ENCODE measurements around the gene MICAL2. TPM values are rescaled to one million over a fixed set of nuclear protein-coding genes. Genes with fewer than 3 reads are reported as not detected.

Gene MICAL2
- total RNA-seq, 1 experiment from 2014 or later, result 151 TPM

GRCh38 chr11:12280838-12281565, 170.6 kb downstream of the MICAL2 start:
- Mint-ChIP-seq H3K9me3 (ENCODE audit: unreplicated experiment) (no peaks in the 10 kb centered on the region), H3K27ac (ENCODE audit: low read depth, unreplicated experiment) (no peak overlapping the region), H3K4me1 (ENCODE audit: insufficient read depth, unreplicated experiment) (peaks cover 24% of the 10 kb centered on the region), H3K36me3 (ENCODE audit: insufficient read depth, unreplicated experiment) (peaks cover 6% of the 10 kb centered on the region), H3K27me3 (ENCODE audit: insufficient read depth, unreplicated experiment) (no peaks in the 10 kb centered on the region), H3K4me3 (ENCODE audit: unreplicated experiment) (no peak overlapping the region)
- ChIA-PET CTCF (interaction anchor here (0.6 to 16.6 kb wide), 42 partner anchors 10 to 493 kb away, joined by 3 to 314 read pairs (median 5); partner anchors contain the start of gene MICAL2), POLR2A (interaction anchor here (0.6 to 3.6 kb wide), 6 partner anchors 121 to 237 kb away, joined by 3 to 13 read pairs (median 4); no protein-coding TSS in a partner anchor)
- no TSS peak for BruUV-seq (replicated peaks)
- intact Hi-C loops (cut with micrococcal nuclease), result loop anchor here (1.0 to 5.0 kb wide), 4 partner anchors 44 to 193 kb away; no protein-coding TSS in a partner anchor
- no peak for DNase-seq (ENCODE audit: unreplicated experiment)
- TF ChIP-seq CTCF (IDR thresholded peaks at IDR 0.05; ENCODE audit: unreplicated experiment), result no peak

GRCh38 chr11:12281571-12282478, 171.4 kb downstream of the MICAL2 start:
- H3K9me3 Mint-ChIP-seq (ENCODE audit: unreplicated experiment), result no peaks in the 10 kb centered on the region
- ChIA-PET POLR2A (interaction anchor here (0.6 to 3.6 kb wide), 9 partner anchors 122 to 1473 kb away, joined by 3 to 13 read pairs (median 4); no protein-coding TSS in a partner anchor), CTCF (interaction anchor here (0.6 to 16.6 kb wide), 44 partner anchors 10 to 808 kb away, joined by 3 to 314 read pairs (median 5); partner anchors contain the start of gene MICAL2)
- no TSS peak for BruUV-seq (replicated peaks)
- no peak overlapping the region for H3K4me3 Mint-ChIP-seq (ENCODE audit: unreplicated experiment)
- intact Hi-C loops (cut with micrococcal nuclease), result loop anchor here (1.0 to 5.0 kb wide), 7 partner anchors 45 to 483 kb away; no protein-coding TSS in a partner anchor
- peaks cover 6% of the 10 kb centered on the region for H3K36me3 Mint-ChIP-seq (ENCODE audit: insufficient read depth, unreplicated experiment)
- no peak overlapping the region for H3K27ac Mint-ChIP-seq (ENCODE audit: low read depth, unreplicated experiment)
- peaks cover 31% of the 10 kb centered on the region for H3K4me1 Mint-ChIP-seq (ENCODE audit: insufficient read depth, unreplicated experiment)
- TF ChIP-seq CTCF (IDR thresholded peaks at IDR 0.05; ENCODE audit: unreplicated experiment), result peak; percentile 95
- no peaks in the 10 kb centered on the region for H3K27me3 Mint-ChIP-seq (ENCODE audit: insufficient read depth, unreplicated experiment)
- DNase-seq (ENCODE audit: unreplicated experiment), result peak; percentile 83

DNA sequence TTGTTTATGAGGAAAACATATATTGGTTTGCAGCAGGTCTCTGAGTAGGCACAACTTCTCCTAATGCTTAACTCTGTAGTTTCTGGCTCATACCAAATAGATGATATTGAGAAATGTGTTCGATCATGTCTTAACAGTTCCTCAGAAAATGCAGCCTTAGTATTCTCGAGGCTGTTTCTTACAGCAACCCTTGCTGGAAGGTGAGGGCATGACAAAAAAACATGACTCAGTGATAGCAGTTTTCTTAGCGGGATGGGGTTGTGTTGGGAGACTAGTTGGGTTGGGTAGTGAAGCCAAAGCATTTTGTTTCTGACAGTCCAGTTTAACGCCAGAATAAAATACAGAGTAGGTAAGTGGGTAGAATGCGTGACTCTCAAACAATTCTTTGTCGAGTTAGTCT, 172.3 kb downstream of the MICAL2 start:
- Mint-ChIP-seq H3K4me1 (ENCODE audit: insufficient read depth, unreplicated experiment) (peaks cover 40% of the 10 kb centered on the region), H3K27me3 (ENCODE audit: insufficient read depth, unreplicated experiment) (no peaks in the 10 kb centered on the region), H3K4me3 (ENCODE audit: unreplicated experiment) (no peak overlapping the region), H3K36me3 (ENCODE audit: insufficient read depth, unreplicated experiment) (peaks cover 6% of the 10 kb centered on the region), H3K9me3 (ENCODE audit: unreplicated experiment) (no peaks in the 10 kb centered on the region), H3K27ac (ENCODE audit: low read depth, unreplicated experiment) (no peak overlapping the region)
- no peak for TF ChIP-seq CTCF (IDR thresholded peaks at IDR 0.05; ENCODE audit: unreplicated experiment)
- ChIA-PET POLR2A (interaction anchor here (1.0 to 3.6 kb wide), 4 partner anchors 235 to 1473 kb away, joined by 6 to 13 read pairs (median 6); no protein-coding TSS in a partner anchor), CTCF (interaction anchor here (0.6 to 16.6 kb wide), 14 partner anchors 9 to 1465 kb away, joined by 3 to 314 read pairs (median 8); no protein-coding TSS in a partner anchor)
- no peak for DNase-seq (ENCODE audit: unreplicated experiment)
- BruUV-seq (replicated peaks), result no TSS peak
- intact Hi-C loops (cut with micrococcal nuclease), result loop anchor here (1.0 to 5.0 kb wide), 6 partner anchors 45 to 483 kb away; no protein-coding TSS in a partner anchor

Measured in MCF 10A (cell line).